Activated T-helper 1 cell treated with Interleukin-2 at 50 U/mL for 16 hours (primary cell): ENCODE data around the gene METTL21C.

Source experiments
- DNase-seq: peaks from one replicate; pipeline ENCODE4 v3.0.0-alpha.2; 2020; ENCODE audit warnings: low read depth

METTL21C gene

DNA sequence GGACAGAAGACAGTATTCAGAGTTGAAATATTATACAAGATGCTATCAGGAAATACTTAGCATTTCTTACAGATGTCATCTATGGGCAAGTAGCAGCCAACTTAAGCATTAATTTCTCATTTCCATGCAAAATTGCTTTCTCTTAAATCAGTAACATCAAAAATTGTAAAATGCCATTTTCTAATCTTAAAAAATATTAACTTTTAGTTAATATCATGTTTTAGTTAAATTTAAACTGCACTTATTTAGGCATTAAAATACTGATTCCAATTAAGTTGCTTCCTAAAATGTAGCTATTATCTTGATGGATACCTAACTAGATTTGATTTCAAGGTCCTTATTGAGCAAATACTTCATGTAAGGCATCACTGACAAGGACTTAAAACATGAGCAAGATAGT lies 27.8 kb downstream of the METTL21C start:
- no peak for DNase-seq

DNA sequence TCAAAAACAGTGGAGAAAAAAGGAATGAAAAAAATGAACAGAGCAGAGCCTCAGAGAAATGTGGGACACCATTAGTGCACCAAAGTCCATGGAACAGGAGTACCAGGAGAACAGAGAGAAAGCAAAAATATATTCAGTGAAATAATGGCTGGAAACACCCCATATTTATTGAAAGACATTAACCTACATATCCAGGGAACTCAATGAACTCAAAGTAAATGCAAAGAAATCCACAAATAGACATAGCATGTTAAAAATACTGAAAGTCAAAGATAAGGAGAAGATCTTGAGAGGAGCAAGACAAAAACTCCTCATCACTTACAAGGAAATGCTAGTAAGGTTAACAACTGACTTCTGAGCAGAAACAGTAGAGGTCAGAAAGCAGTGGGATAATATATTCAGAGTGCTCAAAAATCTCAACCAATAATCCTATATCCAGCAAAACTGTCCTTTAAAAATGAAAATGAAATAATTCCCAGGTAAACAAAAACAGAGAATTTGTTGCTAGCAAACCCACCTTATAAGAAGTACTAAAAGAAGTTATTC lies 35.6 kb downstream of the METTL21C start:
- DNase-seq: no peak

DNA sequence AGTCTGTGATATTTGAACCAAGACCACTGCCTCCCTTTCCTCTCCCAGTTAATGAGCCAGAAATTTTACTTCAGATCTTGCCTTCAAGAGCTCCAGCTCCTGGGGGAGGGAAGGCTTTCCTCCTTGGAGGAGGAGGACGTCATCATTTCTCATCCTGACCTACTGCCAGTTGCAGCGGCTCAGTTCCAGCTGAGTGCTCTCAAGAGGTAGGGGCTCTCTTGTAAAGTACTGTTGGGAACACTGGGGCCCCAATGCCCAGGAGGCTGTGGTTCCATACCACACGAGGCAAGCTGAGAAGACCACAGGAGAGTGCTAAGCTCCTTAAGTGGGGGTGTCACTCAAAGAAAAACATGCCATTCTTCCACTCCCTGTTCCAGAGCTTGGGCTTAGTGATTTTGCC lies 36.2 kb downstream of the METTL21C start:
- no peak for DNase-seq

DNA sequence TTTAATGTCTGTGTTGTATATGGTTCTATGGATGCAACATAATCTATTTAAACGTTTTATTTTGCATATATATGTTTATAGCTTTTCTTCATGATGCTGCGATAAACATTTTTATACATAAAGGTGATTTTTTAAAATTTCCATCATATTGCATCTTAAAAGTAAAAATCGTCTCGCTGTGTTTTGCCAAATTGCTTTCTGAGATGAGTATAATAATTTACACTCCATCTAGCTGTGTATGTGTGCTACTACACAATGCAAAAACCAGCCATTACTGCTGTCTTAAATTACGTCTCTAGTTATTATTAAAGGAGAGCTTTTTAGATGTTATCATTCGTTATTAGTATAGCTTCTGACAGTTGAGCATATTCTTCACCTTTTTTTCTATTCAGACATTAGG lies 37.2 kb downstream of the METTL21C start:
- DNase-seq: no peak

DNA sequence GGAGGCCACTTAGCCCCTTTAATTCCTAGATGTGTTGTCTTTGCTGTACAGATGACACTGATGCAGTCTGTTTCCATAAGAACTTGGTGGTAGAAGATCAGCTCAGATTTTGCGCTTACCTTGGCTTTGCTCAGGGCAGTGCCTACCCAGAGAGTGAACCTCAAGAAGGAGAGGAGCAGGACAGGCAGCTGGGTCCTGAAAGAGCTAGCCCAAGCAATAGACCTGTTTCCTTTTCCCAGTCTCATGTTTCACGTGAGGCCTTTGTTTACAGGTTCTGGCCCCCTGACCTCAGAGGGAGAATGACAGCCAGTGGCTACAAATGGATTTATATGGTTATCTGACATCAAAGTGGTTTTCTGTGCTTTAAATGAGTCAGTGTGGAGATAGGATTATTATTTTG lies 40.1 kb downstream of the METTL21C start:
- no peak for DNase-seq

DNA sequence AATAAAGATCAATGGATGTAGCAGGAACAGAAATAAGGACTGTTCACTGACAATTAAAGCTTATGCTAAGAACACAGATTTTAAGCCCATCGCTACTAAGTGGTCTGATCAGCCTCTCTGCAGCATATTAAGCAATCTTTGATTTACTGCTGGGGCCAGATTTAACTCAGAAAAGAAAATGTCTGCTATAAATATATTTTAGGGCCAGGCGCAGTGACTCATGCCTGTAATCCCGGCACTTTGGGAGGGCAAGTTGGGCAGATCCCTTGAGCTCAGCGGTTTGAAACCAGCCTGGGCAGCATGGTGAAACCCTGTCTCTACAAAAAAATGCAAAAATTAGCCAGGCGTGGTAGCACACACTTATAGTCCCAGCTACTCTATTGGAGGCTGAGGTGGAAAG lies 43.0 kb downstream of the METTL21C start:
- DNase-seq: no peak

DNA sequence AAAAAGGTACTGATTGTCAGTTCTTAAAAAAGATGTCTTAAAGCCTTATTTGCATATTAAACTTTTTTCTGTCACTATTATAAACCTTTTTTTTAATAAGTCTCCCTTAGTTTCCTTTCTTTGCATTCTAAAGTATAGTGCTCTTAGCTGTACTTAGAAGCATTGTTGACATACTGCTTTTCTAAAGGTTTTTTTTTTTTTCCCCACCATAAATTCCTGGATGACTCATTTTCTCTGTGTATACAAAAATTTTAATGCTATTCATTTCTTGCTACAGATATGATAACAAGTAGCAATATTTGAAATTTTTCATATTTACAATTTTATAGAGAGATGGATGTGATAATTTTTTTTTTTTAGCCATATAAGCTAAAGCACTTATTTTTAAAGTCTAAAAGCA lies 43.5 kb downstream of the METTL21C start:
- no peak for DNase-seq

DNA sequence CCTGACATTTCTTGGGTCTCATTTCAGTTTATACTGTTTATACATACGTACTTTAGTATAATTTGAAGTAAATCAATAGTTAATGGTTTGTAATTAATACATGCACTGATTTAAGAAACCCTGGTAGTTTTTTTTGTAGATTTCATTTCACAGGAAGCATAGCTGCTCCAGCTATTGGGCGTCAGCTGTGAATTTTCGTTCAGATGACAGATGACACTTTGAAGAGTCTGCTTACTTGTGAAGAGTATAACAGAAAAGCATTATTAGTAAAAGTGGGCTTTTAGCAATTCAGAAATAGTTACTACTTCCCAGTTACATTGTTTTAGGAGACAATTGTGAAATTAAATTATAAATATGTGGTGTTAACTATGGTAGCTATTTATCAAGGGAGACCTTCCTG lies 44.4 kb downstream of the METTL21C start:
- DNase-seq: no peak

DNA sequence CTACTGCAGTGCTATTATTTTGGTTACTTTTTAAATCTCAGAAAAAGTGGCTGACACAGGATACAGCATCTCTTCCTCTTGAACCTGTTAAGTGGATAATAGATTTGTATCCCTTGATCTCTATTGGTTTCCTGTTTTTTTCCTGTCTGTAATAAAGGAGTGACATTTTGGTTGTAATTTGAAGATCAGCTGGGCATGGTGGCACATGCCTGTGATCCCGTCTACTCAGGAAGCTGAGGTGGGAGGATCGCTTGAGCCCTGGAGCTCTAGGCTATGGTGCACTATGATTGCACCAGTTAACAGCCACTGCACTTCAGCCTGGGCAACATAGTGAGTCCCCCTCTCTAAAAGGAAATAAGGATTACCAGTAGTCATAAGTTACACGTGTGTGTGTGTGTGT lies 46.8 kb downstream of the METTL21C start:
- no peak for DNase-seq

DNA sequence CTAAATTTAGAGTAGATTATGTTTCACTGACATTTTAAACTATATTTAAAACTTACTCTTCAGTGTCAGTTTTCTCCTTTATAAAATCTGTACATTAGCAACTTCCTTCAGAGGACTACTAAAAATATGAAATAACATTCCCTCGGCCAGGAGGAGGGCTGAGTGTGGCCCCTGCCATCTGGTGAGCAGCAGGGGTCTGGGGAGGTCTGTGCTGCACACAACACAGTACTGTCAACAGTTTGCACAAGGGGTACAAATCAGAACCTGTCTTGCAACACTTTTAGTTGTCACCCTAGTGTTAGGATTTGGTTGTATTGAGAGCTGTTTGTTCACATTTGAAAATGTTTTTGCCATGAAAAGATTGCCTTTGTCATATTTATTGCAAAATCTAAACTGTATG lies 49.1 kb downstream of the METTL21C start:
- DNase-seq: no peak

DNA sequence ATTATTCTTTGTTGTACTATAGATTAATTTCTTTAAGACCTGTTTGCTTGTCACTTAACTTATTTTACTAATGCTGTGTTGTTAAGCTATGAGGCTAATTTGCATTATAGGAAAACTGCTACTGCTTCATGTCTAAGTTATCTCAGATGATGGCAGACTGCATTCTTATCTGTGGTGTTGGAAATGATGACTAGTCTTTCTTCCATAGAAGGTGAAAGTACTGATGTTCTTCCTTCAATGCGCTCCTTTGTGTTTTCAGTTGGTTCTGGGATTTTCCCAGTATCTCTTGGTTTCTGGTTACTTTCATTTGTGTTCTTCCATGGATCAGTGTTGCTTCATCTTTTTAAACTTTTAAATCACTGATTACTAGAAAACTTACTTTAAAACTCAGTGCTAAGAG lies 51.2 kb downstream of the METTL21C start:
- DNase-seq: no peak

DNA sequence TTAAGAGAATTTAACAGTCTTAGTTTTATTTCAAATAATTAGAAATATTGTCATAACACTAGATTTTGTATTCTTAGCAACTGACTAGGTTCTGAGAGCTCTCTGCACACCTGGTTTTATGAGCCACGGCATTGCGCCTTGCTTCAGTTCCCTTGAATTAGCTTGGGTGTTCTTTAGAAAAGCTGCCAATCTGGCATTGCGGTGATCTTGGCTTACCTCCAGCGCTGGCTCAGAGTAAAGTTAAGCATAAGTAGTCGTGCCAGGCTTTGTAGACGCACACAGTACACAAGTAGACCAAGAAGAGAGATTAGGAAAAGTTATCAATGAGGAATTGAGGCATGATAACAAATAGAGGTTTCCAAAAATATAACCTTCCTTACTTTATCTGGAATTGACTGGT lies 52.4 kb downstream of the METTL21C start:
- DNase-seq: no peak

DNA sequence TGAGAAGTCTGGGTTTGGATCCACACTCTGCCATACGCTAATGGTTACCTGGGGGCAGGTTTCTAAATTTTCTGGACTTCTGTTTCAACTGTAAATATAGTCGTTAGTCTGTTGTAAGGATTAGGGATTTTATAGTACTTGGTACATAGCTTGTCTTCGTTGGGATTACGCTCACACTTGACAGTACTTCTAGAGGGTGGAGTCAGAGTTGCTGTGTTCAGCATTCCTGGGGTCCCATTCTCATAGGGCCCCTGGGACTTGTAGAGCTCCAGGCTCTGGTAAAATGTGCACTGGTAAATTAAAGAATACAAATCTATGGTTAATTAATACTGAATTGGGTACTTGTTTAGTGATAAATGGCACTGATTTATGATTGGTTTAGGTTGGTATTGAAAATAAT lies 52.8 kb downstream of the METTL21C start:
- no peak for DNase-seq

DNA sequence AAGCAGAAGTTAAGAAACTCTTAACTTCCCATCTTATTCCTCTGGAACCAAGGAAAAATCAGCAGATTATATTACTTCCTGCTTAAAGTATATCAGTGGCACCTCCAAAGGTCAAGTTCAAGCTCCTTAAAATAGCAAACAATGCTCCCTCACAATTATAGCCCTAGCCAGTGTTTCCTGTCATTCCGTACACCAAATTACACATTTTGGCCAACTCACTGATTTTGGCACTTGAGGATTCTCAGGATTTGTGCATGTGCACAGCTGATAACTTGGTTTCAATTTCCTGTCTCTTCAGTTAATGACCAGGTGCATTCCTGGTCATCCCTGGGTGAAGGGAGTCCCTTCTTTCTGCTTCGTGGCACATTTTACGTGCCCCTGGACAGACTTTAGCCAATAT lies 56.1 kb downstream of the METTL21C start:
- DNase-seq: no peak
